ENCODE data around the gene PCARE.

The PCARE gene

DNA sequence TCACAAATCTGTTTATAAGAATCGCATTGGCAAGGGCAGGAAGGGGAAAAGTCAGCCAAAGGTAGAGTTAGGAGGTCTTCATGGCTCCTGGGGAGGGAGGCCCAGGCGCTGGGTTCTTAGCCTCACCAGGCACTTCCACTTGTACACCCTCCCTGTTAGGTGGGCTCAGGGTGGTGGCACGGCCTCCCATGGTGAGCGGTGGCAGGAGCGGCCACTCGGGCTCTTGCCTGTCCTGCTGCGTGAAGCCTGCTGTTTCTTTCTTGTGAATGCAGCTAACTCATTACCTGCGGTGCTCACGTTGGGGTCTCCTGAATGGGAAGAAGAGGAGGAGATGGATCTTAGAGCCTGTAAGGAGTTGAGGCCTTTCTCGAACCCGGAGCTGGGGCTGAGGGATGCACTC is 52.4 kb downstream of the PCARE start:
- Histone ChIP-seq H4K20me1 (ENCODE audit: insufficient read depth, low read length, poor library complexity, severe bottlenecking) (no peaks in the 10 kb centered on the region), H3K9me2 (replicated peaks; ENCODE audit: low read depth, low read length) (no peaks in the 10 kb centered on the region), H3K4me2 (ENCODE audit: low read depth, low read length, poor library complexity, severe bottlenecking) (no peak overlapping the region), H3K27me3 (ENCODE audit: insufficient read depth, low read length, poor library complexity, severe bottlenecking) (no peaks in the 10 kb centered on the region), H3K79me2 (ENCODE audit: insufficient read depth, low read length) (no peaks in the 10 kb centered on the region), H3K9me3 (ENCODE audit: insufficient read depth, low read depth, low read length) (no peaks in the 10 kb centered on the region), H2AFZ (ENCODE audit: low read length) (no peak overlapping the region), H3K4me1 (ENCODE audit: insufficient read depth, low read length, poor library complexity, severe bottlenecking) (peaks cover 7% of the 10 kb centered on the region), H3K9ac (ENCODE audit: low read depth, low read length, poor library complexity, severe bottlenecking) (no peak overlapping the region), H3K4me3 (ENCODE audit: low read length, poor library complexity, severe bottlenecking) (no peak overlapping the region), H3F3A (ENCODE audit: low read depth) (no peaks in the 10 kb centered on the region), H3K36me3 (ENCODE audit: insufficient read depth, low read length) (no peaks in the 10 kb centered on the region)
- TF ChIP-seq, protein P1, sequence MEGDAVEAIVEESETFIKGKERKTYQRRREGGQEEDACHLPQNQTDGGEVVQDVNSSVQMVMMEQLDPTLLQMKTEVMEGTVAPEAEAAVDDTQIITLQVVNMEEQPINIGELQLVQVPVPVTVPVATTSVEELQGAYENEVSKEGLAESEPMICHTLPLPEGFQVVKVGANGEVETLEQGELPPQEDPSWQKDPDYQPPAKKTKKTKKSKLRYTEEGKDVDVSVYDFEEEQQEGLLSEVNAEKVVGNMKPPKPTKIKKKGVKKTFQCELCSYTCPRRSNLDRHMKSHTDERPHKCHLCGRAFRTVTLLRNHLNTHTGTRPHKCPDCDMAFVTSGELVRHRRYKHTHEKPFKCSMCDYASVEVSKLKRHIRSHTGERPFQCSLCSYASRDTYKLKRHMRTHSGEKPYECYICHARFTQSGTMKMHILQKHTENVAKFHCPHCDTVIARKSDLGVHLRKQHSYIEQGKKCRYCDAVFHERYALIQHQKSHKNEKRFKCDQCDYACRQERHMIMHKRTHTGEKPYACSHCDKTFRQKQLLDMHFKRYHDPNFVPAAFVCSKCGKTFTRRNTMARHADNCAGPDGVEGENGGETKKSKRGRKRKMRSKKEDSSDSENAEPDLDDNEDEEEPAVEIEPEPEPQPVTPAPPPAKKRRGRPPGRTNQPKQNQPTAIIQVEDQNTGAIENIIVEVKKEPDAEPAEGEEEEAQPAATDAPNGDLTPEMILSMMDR (conservative IDR thresholded peaks at IDR 0.05; ENCODE audit: low read length): no peak
- no peak for TF ChIP-seq EZH2phosphoT487 (IDR thresholded peaks at IDR 0.05; ENCODE audit: borderline replicate concordance)

DNA sequence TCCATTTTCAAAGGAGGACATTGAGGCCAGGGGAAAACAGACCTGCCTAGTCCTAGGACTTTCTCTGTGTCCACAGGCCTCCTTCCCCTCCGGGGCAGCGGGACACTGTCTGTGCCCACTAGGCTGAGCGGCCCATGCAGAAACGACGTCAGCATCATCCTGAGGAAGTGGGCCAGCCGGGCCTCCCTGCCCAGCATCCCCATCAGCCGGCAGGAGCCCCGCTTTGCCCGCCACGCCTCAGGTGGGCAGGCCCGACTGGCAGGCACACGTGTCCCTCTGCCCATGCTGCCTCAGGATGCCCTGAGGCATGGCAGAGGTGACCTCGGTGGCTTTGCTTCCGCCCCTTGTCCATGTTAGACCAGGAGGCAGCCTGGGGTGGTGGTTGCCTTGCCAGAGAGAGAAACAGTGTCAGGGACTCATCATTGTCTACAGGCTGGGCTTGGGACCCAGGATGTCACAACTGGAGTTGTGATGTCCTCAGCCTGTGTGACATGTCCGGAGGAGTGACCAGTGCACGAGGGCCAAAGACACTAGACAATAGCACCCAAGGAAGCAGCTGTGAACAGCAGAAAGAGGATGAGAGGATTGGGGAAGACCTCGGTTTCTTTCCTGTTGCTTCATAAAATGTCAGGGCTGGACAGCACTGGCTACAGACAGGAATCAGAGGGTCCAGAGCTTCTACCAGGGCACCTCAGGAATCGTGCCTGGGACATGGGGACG is 56.4 kb downstream of the PCARE start:
- H3K4me3 ChIP-seq (ENCODE audit: low read length, poor library complexity, severe bottlenecking): no peak overlapping the region
- no peak overlapping the region for H2AFZ ChIP-seq (ENCODE audit: low read length)
- no peak for TF ChIP-seq EZH2phosphoT487 (IDR thresholded peaks at IDR 0.05; ENCODE audit: borderline replicate concordance)
- TF ChIP-seq, protein P1 (conservative IDR thresholded peaks at IDR 0.05; ENCODE audit: low read length): no peak
- H3K27me3 ChIP-seq (ENCODE audit: insufficient read depth, low read length, poor library complexity, severe bottlenecking): no peaks in the 10 kb centered on the region
- peaks cover 8% of the 10 kb centered on the region; the same call in 1 of the 2 replicates for H3K79me2 ChIP-seq (ENCODE audit: insufficient read depth, low read length)
- no peaks in the 10 kb centered on the region for H4K20me1 ChIP-seq (ENCODE audit: insufficient read depth, low read length, poor library complexity, severe bottlenecking)
- H3K36me3 ChIP-seq (ENCODE audit: insufficient read depth, low read length): no peaks in the 10 kb centered on the region
- no peaks in the 10 kb centered on the region for H3K9me3 ChIP-seq (ENCODE audit: insufficient read depth, low read depth, low read length)
- H3K4me1 ChIP-seq (ENCODE audit: insufficient read depth, low read length, poor library complexity, severe bottlenecking): peaks cover 47% of the 10 kb centered on the region
- no peaks in the 10 kb centered on the region for H3K9me2 ChIP-seq (replicated peaks; ENCODE audit: low read depth, low read length)
- H3F3A ChIP-seq (ENCODE audit: low read depth): peaks cover 4% of the 10 kb centered on the region; the same call in 1 of the 2 replicates
- no peak overlapping the region for H3K4me2 ChIP-seq (ENCODE audit: low read depth, low read length, poor library complexity, severe bottlenecking)
- H3K9ac ChIP-seq (ENCODE audit: low read depth, low read length, poor library complexity, severe bottlenecking): no peak overlapping the region

DNA sequence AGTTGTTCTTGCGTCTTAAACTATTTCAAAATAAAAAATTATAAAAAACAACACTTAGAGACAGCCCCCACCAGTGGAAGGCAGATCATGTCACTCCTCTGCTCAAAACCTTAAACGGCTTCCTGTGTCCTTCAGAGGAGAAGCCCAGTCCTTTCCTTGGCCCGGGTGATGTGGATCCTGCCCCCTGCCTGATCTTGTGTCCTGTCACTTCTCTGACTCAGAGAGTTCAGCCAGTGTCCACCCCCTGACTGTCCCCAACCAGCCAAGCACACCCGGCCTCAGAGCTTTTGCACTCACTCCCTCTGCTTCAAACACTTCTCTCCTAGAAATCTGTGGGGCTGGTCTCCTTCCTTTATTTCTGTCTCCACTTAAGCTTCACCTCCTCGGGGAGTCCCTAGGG is 57.8 kb downstream of the PCARE start:
- no peaks in the 10 kb centered on the region for H3K36me3 ChIP-seq (ENCODE audit: insufficient read depth, low read length)
- peaks cover 7% of the 10 kb centered on the region; the same call in 1 of the 2 replicates for H3F3A ChIP-seq (ENCODE audit: low read depth)
- no peaks in the 10 kb centered on the region for H3K9me2 ChIP-seq (replicated peaks; ENCODE audit: low read depth, low read length)
- H3K27me3 ChIP-seq (ENCODE audit: insufficient read depth, low read length, poor library complexity, severe bottlenecking): no peaks in the 10 kb centered on the region
- H3K9me3 ChIP-seq (ENCODE audit: insufficient read depth, low read depth, low read length): no peaks in the 10 kb centered on the region
- no peak overlapping the region for H3K9ac ChIP-seq (ENCODE audit: low read depth, low read length, poor library complexity, severe bottlenecking)
- peak overlapping the region; percentile 96 for H3K4me2 ChIP-seq (ENCODE audit: low read depth, low read length, poor library complexity, severe bottlenecking)
- H3K4me3 ChIP-seq (ENCODE audit: low read length, poor library complexity, severe bottlenecking): peak overlapping the region; percentile 79
- TF ChIP-seq, protein P1 (conservative IDR thresholded peaks at IDR 0.05; ENCODE audit: low read length): no peak
- no peak for TF ChIP-seq EZH2phosphoT487 (IDR thresholded peaks at IDR 0.05; ENCODE audit: borderline replicate concordance)
- peaks cover 59% of the 10 kb centered on the region for H3K4me1 ChIP-seq (ENCODE audit: insufficient read depth, low read length, poor library complexity, severe bottlenecking)
- 0 out of 2 replicates have a peak overlapping the region, but pooled peaks have one; percentile 42 for H2AFZ ChIP-seq (ENCODE audit: low read length)
- H3K79me2 ChIP-seq (ENCODE audit: insufficient read depth, low read length): peaks cover 10% of the 10 kb centered on the region; the same call in 1 of the 2 replicates
- no peaks in the 10 kb centered on the region for H4K20me1 ChIP-seq (ENCODE audit: insufficient read depth, low read length, poor library complexity, severe bottlenecking)

Measured in Loucy (cell line).